RWPE1 (cell line): ENCODE data around the gene CABP5.

Experiments used
- CTCF ChIA-PET: fragments of 350-600 bp; sonication (Branson Sonifier 250); formaldehyde crosslinking; extraction: SDS; loops from one replicate; lab custom pipeline; 2021; lab: Yijun Ruan, JAX
- POLR2A ChIA-PET: fragments of 400-600 bp; formaldehyde crosslinking; extraction: SDS; loops from one replicate; lab custom pipeline; 2020; ENCODE audit warnings: antibody characterized with exemption; ENCODE audit not compliant: low non-redundant PET; lab: Yijun Ruan, JAX
- DNase-seq: peaks from one replicate; pipeline ENCODE4 v3.0.0; 2012; ENCODE audit warnings: low spot score
- H3K27ac ChIP-seq: fragments of 450-650 bp; 2 replicates; pipeline ENCODE4 v1.5.1; 2017
- TF ChIP-seq, protein P1 (sequence below): fragments of 450-650 bp; conservative IDR thresholded peaks from 2 replicates; pipeline ENCODE4 v1.5.1; 2017; ENCODE audit warnings: low read depth, mild to moderate bottlenecking

CABP5 gene

DNA sequence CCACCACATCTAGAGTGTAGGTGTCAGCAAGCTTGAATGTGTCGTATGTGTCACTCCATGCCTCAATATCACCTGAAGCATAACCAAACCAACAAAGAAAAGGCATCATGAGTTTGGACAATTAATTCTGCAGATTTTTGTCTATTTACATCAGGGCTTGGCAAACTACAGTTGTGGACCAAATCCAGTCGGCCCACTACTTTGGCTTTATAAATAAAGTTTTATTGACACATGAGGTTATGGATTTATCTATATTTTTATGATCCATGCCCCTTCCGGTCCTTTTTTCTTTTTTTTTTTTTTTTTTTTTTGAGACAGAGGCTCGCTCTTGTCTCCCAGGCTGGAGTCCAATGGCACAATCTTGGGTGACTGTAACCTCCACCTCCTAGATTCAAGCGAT lies 9.2 kb upstream of the CABP5 start:
- DNase-seq, result no peak
- TF ChIP-seq, protein P1, sequence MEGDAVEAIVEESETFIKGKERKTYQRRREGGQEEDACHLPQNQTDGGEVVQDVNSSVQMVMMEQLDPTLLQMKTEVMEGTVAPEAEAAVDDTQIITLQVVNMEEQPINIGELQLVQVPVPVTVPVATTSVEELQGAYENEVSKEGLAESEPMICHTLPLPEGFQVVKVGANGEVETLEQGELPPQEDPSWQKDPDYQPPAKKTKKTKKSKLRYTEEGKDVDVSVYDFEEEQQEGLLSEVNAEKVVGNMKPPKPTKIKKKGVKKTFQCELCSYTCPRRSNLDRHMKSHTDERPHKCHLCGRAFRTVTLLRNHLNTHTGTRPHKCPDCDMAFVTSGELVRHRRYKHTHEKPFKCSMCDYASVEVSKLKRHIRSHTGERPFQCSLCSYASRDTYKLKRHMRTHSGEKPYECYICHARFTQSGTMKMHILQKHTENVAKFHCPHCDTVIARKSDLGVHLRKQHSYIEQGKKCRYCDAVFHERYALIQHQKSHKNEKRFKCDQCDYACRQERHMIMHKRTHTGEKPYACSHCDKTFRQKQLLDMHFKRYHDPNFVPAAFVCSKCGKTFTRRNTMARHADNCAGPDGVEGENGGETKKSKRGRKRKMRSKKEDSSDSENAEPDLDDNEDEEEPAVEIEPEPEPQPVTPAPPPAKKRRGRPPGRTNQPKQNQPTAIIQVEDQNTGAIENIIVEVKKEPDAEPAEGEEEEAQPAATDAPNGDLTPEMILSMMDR, result no peak
- CTCF ChIA-PET, result interaction anchor here (0.5 kb wide), 1 partner anchor 247 kb away, joined by 5 read pairs; no protein-coding TSS in a partner anchor
- H3K27ac ChIP-seq, result no peak overlapping the region
- POLR2A ChIA-PET, result no interaction called here

DNA sequence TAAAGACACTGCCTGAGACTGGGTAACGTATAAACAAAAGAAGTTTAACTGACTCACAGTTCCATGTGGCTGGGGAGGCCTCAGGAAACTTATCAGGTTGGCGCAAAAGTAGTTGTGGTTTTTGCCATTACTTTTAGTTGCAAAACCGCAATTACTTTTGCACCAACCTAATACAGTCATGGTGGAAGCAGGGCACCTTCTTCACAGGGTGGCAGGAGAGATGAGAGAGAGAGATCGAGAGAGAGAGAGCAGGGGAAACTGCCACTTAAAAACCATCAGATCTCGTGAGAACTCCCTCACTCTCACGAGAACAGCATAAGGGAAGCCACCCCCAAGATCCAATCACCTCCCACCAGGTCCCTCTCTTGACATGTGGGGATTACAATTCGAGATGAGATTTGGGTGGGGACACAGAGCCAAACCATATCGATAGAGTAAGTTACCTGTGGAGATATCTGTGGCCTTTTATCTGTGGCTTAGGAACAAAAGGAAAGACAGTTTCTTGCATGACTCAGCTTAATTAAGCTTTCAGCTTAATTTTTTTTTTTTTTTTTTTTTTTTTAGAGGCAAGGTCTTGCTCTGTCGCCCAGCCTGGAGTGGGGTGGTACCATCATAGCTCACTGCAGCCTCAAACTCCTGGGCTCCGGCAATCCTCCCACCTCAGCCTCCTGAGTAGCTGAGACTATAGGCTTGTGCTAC lies 7.6 kb upstream of the CABP5 start:
- DNase-seq, result no peak
- TF ChIP-seq, protein P1, result no peak
- POLR2A ChIA-PET, result no interaction called here
- CTCF ChIA-PET, result interaction anchor here (0.6 kb wide), 2 partner anchors 16 to 55 kb away, joined by 3 to 7 read pairs; no protein-coding TSS in a partner anchor
- no peak overlapping the region for H3K27ac ChIP-seq

DNA sequence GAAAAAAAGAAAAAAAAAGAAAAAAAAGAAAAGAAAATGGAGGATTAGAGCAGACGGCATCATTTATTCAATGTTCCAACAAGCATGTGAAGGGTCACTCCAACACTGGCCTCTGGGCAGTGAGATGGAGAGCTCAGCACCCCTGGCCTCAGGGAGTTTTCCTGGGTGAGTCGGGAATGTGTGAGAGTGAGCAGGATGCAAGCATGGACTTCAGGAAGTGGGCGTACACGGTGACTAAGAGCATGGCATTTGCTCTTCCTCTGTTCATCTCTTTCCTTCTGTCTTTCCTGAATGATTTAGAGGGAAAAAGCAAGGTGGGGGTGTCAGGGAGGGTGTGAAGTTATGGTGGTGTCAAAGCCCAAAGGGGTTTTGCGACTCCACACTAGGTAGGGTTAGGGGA lies 682 bp upstream of the CABP5 start:
- CTCF ChIA-PET, result no interaction called here
- DNase-seq, result no peak
- H3K27ac ChIP-seq, result no peak overlapping the region
- TF ChIP-seq, protein P1, result no peak
- POLR2A ChIA-PET, result no interaction called here

DNA sequence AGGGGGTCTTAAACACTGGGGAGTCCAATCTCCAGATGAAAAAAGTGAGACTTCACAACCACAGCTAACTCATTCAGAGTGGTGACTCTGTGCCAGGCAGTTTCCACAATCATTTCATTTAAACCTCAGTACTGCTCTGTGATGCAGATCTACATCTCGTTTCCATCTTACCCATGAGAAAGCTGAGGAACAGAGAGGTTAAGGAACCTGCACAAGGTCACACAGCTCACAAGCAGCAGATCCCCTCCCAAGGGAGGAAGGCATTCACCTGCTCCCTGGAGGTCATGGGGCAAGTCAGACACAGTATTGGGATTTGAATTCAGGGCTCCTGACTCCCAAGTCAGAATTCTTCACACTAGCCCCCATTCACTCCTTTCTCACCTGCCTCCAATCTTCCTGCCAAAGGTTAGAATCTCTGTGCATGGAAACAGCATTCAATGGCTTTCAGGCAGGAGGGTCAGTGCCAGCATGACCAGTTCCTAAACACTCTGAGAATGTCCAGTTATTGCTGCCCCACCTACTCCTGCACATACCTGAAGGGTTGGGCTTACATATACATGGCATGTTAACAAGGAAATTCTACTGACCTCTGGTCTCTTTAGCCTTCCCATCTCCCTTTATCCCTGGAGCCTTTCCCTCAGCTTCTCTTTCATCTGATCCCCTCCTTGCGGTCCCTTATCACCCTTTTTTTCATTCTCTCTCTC lies 1.9 kb downstream of the CABP5 start:
- ChIA-PET CTCF (interaction anchor here (0.6 kb wide), 1 partner anchor 28 kb away, joined by 3 read pairs; no protein-coding TSS in a partner anchor), POLR2A (no interaction called here)
- H3K27ac ChIP-seq, result no peak overlapping the region
- DNase-seq, result no peak
- TF ChIP-seq, protein P1, result no peak

DNA sequence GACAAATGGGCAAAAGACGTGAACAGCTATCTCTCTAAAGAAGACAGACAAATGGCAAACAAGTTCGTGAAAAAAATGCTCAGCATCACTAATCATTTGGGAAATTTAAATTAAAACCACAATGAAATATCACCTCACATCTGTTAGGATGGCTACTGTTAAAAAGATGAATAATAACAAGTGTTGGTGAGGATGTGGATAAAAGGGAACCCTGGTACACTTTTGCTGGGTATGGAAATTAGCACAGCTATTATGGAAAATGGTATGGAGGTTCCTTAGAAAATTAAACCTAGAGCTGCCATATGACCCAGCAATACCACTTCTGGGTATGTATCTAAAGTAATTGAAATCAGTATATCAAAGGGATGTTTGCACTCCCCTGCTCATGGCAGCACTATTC lies 7.1 kb downstream of the CABP5 start:
- TF ChIP-seq, protein P1, result no peak
- DNase-seq, result no peak
- CTCF ChIA-PET, result no interaction called here
- no peak overlapping the region for H3K27ac ChIP-seq
- POLR2A ChIA-PET, result no interaction called here

DNA sequence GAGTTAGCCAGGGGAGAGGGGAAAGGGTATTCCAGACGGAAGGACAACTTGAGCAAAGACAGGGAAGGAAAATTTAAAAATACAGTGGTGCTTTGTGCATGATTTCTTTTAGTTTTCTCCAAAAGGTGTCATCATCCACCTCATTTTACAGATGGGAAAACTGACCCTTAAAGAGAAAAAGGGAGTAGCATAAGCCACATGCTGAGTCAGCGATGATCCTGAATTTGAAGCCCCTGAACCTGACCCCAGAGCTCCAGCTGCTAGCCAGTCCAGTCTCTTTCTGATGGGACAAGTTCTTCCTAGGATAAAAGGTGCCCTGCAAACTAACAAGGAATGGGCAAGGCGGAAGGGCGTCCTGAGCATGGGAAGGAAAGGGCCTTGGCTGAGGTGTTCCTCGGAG lies 10.3 kb downstream of the CABP5 start:
- TF ChIP-seq, protein P1, result no peak
- CTCF ChIA-PET, result no interaction called here
- DNase-seq, result no peak
- POLR2A ChIA-PET, result no interaction called here
- H3K27ac ChIP-seq, result no peak overlapping the region
